ENCODE data around the gene SEPTIN12. TPM values are rescaled to one million over a fixed set of nuclear protein-coding genes. Genes with fewer than 3 reads are reported as not detected.
"Not testable (repeated sequence)": the region's sequence is repeated elsewhere in the genome, so short reads cannot be mapped to it uniquely, and the experiment has no call there.

The SEPTIN12 gene
- total and polyA plus RNA-seq, 3 donors from 2014 or later: 61.0 to 310 (median 68.1) TPM

GRCh38 chr16:4787068-4787467 is 1.1 kb downstream of the SEPTIN12 start:
- Histone ChIP-seq H3K36me3 (ENCODE audit: low read depth, missing control alignments) (no peaks in the 10 kb centered on the region), H3K4me1 (no peaks in the 10 kb centered on the region), H3K4me3 (no peak overlapping the region), H3K27me3 (no peaks in the 10 kb centered on the region), H3K9me3 (no peaks in the 10 kb centered on the region), H3K27ac (no peak overlapping the region)
- WGBS, 2 donors: 96% methylated on average over 8 of the region's 8 CpGs
- no peak for DNase-seq
- TF ChIP-seq POLR2A (IDR thresholded peaks at IDR 0.05) (no peak), CTCF (IDR thresholded peaks at IDR 0.05) (no peak)
- intact Hi-C loops (cut with DNase I; ENCODE audit: low total_unique reads): no loop called here

- no peak for TF ChIP-seq POLR2A (IDR thresholded peaks at IDR 0.05)
- TF ChIP-seq CTCF (IDR thresholded peaks at IDR 0.05): no peak
- Histone ChIP-seq H3K27ac (no peak overlapping the region), H3K4me1 (no peaks in the 10 kb centered on the region), H3K36me3 (ENCODE audit: low read depth, missing control alignments) (no peaks in the 10 kb centered on the region), H3K27me3 (no peaks in the 10 kb centered on the region), H3K9me3 (no peaks in the 10 kb centered on the region), H3K4me3 (no peak overlapping the region)
- DNase-seq: no peak
- WGBS, 2 donors: 85 to 94% methylated on average over 20 to 23 of the region's 23 CpGs
- intact Hi-C loops (cut with DNase I; ENCODE audit: low total_unique reads): no loop called here
These were observed 2.2 kb downstream of the SEPTIN12 start for GRCh38 chr16:4785758-4786433.

- intact Hi-C loops (cut with DNase I; ENCODE audit: low total_unique reads); H3K4me3 ChIP-seq; H3K36me3 ChIP-seq (ENCODE audit: low read depth, missing control alignments); H3K9me3 ChIP-seq; H3K27ac ChIP-seq; H3K4me1 ChIP-seq; DNase-seq; H3K27me3 ChIP-seq: not testable (repeated sequence)
- 92% methylated on average over 14 of the region's 14 CpGs for WGBS, 2 donors
These were observed 3.6 kb downstream of the SEPTIN12 start for GRCh38 chr16:4784444-4784987.

- WGBS, 2 donors: 70 to 73% methylated on average over 10 to 16 of the region's 16 CpGs
- H3K4me1 ChIP-seq: no peaks in the 10 kb centered on the region
- no peak overlapping the region for H3K27ac ChIP-seq
- intact Hi-C loops (cut with DNase I; ENCODE audit: low total_unique reads): no loop called here
- no peak overlapping the region for H3K4me3 ChIP-seq
- H3K27me3 ChIP-seq: no peaks in the 10 kb centered on the region
- H3K9me3 ChIP-seq: no peaks in the 10 kb centered on the region
- no peak for TF ChIP-seq CTCF (IDR thresholded peaks at IDR 0.05)
- TF ChIP-seq POLR2A (IDR thresholded peaks at IDR 0.05): no peak
- no peaks in the 10 kb centered on the region for H3K36me3 ChIP-seq (ENCODE audit: low read depth, missing control alignments)
- DNase-seq: no peak
These were observed 4.2 kb downstream of the SEPTIN12 start for GRCh38 chr16:4783951-4784336.

- 92 to 98% methylated on average over 14 to 25 of the region's 25 CpGs for WGBS, 2 donors
- TF ChIP-seq CTCF (IDR thresholded peaks at IDR 0.05): no peak
- TF ChIP-seq POLR2A (IDR thresholded peaks at IDR 0.05): no peak
- no peak overlapping the region for H3K4me3 ChIP-seq
- no peaks in the 10 kb centered on the region for H3K9me3 ChIP-seq
- no peaks in the 10 kb centered on the region for H3K36me3 ChIP-seq (ENCODE audit: low read depth, missing control alignments)
- intact Hi-C loops (cut with DNase I; ENCODE audit: low total_unique reads): no loop called here
- DNase-seq: no peak
- no peak overlapping the region for H3K27ac ChIP-seq
- no peaks in the 10 kb centered on the region for H3K4me1 ChIP-seq
- H3K27me3 ChIP-seq: no peaks in the 10 kb centered on the region
These were observed 4.7 kb downstream of the SEPTIN12 start for GRCh38 chr16:4783251-4783950.

Data from testis (tissue), 3 donors.